Retinal pigment epithelial cell (primary cell): Measurements from ENCODE around the gene UGDH.
A peak's percentile ranks its signal among the peaks of the same experiment; 100 is the strongest.

ENCODE experiments used
- DNase-seq: peaks from one replicate; pipeline ENCODE4 v3.0.0-alpha.2; 2010; ENCODE audit warnings: low read depth
- H3K4me3 ChIP-seq: 2 replicates; pipeline ENCODE4 v1.5.1; 2011; ENCODE audit warnings: mild to moderate bottlenecking, low read length, control low read depth, moderate library complexity
- TF ChIP-seq, protein P1 (sequence below): conservative IDR thresholded peaks from 2 replicates; pipeline ENCODE4 v1.5.1; 2011; ENCODE audit warnings: low read depth, low read length, control low read depth, inconsistent platforms

Gene UGDH

GRCh38 chr4:39456946-39457763 lies 70.1 kb downstream of the UGDH start:
- peak overlapping the region; percentile 98 for H3K4me3 ChIP-seq
- DNase-seq: no peak
- TF ChIP-seq, protein P1, sequence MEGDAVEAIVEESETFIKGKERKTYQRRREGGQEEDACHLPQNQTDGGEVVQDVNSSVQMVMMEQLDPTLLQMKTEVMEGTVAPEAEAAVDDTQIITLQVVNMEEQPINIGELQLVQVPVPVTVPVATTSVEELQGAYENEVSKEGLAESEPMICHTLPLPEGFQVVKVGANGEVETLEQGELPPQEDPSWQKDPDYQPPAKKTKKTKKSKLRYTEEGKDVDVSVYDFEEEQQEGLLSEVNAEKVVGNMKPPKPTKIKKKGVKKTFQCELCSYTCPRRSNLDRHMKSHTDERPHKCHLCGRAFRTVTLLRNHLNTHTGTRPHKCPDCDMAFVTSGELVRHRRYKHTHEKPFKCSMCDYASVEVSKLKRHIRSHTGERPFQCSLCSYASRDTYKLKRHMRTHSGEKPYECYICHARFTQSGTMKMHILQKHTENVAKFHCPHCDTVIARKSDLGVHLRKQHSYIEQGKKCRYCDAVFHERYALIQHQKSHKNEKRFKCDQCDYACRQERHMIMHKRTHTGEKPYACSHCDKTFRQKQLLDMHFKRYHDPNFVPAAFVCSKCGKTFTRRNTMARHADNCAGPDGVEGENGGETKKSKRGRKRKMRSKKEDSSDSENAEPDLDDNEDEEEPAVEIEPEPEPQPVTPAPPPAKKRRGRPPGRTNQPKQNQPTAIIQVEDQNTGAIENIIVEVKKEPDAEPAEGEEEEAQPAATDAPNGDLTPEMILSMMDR: no peak

- no peak for DNase-seq
- no peak overlapping the region for H3K4me3 ChIP-seq
- TF ChIP-seq, protein P1: no peak
These were observed 71.8 kb downstream of the UGDH start for GRCh38 chr4:39455486-39455885.

GRCh38 chr4:39453738-39454137 lies 73.5 kb downstream of the UGDH start:
- no peak for DNase-seq
- TF ChIP-seq, protein P1: no peak
- H3K4me3 ChIP-seq: no peak overlapping the region

DNA sequence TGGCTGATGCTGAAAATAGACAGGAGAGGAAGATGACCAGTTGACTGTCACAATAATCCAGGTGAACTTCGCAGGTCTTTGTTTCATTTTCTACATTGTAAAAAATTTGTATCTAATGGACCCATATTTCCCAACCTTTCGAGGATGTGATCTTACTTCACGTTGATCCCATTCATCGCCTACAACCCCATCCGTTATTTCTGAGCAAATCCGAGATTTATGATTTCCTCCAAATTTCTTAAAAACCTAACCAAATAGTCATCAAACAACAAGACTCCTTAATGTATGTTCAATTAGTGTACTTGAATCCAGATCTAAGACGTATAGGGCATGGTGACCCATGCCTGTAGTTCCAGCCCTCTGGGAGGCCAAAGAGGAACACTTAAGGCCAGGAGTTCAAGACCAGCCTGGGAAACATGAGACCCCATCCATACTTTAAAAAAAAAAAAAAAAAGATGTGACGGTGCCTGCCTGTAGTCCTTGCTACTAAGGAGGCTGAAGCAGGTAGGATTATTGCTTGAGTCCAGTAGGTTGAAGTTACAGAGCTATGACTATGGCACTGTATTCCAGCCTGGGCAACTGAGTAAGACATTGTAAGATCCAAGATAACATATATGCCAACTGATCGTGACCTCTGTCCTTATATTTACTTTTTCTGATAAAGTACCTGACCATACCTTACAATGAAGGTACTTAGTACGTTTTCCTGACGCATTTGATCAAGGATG lies 74.2 kb downstream of the UGDH start:
- no peak overlapping the region for H3K4me3 ChIP-seq
- TF ChIP-seq, protein P1: no peak
- DNase-seq: no peak

DNA sequence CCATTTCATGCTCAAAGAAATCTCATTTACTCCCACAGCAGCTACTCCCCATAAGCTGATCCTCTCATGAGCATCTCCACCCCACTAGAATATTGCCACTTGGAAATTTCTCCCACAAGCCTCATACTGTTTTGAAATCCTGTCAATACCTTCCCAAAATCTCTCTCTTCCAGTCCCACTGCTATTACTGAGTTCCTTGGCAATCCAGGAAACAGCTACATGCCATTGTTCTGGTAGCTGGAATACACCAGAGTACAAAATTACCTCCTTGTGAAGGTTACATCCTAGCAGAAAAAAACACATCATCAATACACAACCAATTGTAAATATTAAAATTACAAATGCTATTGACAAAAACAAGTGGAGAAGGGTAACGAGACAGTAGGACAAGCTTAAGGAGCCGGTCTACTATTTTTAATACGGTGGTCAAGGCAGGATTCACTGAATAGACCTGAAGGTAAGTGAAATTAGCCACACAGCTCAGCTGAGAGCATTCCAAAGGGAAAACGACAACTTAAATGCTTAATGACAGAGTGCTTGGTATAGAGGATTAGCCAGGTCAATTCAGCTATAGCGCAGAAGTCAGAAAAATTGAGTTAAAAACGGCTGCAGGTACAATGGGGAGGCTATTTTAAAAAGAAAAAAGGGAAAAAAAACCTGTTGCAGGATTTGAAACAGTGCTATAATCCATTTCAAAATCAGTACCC lies 74.9 kb downstream of the UGDH start:
- no peak for DNase-seq
- TF ChIP-seq, protein P1: no peak
- H3K4me3 ChIP-seq: no peak overlapping the region

DNA sequence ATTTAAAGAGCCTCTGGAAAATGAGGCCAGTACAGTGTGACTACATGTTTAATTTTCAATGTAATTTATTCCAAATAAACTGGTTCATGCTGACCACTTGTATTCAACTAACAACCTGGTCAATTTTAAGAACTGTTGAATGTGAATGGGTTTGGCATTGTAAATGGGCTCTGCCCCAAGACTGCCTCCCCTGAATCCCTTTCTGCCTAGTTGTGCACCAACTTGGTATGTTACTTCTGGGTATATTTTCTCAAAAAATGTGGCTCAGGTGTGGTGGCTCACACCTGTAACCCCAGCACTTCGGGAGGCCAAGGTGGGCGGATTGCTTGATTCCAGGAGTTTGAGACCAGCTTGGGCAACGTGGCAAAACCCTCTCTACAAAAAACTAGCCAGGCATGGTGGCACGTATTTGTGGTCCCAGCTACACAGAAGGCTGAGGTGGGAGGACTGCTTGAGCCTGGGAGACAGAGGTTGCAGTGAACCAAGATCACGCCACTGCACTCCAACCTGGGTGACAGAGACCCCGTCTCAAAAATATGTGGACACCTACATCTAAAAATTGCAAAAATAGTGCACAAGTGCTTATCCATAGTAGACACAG lies 75.7 kb downstream of the UGDH start:
- H3K4me3 ChIP-seq: no peak overlapping the region
- no peak for DNase-seq
- TF ChIP-seq, protein P1: no peak
